ENCODE measurements around the gene ETFB.
A peak's percentile ranks its signal among the peaks of the same experiment; 100 is the strongest.
"Not testable (repeated sequence)": the region's sequence is repeated elsewhere in the genome, so short reads cannot be mapped to it uniquely, and the experiment has no call there.

Gene ETFB

GRCh38 chr19:51365965-51366388 lies at the start of gene ETFB:
Gene ETFB, minus strand, starts transcription at chr19:51366388. Its CDS starts 62 bp downstream, at chr19:51366326.
- DNase-seq (ENCODE audit: low read depth) = no peak

DNA sequence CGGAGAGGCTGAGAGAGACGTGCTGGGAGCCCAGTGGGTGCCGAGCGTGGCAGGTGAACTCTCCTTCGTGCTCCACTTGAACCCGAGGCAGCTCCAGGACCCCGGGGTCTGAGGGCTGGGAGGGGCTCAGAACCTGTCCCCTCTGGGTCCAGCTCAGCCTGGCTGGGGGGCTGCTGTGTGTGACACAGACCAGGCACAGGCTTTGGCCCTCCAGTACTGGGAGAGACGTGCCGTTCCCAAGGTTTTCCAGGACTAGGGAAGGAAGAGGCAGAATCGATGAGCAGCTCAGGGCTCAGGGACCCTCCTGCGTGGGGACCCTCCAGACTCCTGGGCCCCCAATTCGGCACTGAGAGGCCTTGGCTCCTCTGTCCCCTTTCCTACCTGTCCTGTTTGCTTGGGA lies 49.0 kb upstream of the ETFB start:
- no peak for DNase-seq (ENCODE audit: low read depth)

GRCh38 chr19:51410950-51411748 lies 45.0 kb upstream of the ETFB start:
- no peak for DNase-seq (ENCODE audit: low read depth)

DNA sequence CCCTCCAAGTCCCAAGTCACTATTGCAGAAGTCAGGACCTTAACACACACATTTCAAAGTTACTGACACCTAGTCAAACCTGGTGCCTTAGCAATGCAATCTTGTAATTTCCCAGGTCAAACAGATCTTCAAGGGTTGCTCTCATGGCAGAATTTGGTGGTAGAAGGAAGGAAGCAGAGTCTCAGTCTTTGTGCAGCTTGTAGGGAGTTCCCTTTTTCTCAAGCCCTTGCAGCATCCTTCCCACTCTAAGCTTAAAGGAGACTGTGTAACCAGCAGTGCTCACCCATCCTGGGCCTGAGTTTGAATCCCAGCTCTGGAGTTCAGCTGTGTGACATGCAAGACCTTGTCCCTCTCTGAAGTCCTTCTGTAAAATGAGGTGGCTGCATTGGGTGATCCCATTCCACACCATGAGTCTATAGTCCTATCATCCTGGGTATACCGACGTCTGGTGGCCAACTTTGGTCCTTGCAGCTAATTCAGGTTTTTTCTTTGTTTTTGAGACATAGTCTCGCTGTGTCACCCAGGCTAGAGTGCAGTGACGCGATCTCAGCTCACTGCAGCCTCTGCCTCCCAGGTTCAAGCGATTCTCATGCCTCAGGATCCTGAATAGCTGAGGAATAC lies 41.4 kb upstream of the ETFB start:
- no peak for DNase-seq (ENCODE audit: low read depth)

DNA sequence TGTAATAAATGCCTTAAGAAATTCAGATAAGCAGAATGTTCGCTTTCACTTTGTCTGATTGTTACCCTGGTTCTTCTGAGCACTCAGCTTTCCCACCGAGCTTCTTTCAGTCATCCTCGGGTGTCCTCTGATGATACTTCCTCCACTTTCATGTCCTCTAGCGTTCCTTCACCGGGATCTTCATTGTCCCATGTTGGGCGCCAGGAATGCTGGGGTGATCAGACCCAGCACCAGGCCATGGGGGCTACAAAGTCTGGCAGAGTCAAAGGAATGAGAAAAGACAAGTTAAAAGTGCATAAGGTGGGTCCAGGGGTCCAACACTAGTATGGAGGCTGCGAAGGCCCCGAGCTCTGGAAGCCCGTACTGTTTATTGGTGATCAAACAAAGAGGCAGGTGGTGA lies 35.9 kb upstream of the ETFB start:
- no peak for DNase-seq (ENCODE audit: low read depth)

DNA sequence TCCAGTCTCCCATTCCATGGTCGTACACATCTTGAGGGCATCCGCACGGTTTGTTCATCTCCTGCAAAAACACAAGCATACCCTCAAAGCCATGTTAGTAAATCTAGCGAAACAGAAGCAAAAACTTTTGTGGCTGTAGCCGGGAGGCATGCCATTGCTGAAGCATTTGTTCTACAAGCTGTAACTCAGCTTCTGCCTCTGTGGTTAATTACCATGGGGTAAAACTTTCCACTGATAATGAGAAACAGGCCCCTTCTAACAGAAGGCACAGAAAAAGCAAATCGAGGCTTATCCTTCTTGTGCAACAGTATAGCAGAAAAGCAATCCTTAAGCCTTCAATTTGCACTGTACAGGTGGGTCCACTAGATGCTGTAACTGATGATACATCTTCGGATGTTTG lies 33.7 kb upstream of the ETFB start:
- not testable (repeated sequence) for DNase-seq (ENCODE audit: low read depth)

GRCh38 chr19:51399231-51399630 lies 33.0 kb upstream of the ETFB start:
- DNase-seq (ENCODE audit: low read depth) = no peak

DNA sequence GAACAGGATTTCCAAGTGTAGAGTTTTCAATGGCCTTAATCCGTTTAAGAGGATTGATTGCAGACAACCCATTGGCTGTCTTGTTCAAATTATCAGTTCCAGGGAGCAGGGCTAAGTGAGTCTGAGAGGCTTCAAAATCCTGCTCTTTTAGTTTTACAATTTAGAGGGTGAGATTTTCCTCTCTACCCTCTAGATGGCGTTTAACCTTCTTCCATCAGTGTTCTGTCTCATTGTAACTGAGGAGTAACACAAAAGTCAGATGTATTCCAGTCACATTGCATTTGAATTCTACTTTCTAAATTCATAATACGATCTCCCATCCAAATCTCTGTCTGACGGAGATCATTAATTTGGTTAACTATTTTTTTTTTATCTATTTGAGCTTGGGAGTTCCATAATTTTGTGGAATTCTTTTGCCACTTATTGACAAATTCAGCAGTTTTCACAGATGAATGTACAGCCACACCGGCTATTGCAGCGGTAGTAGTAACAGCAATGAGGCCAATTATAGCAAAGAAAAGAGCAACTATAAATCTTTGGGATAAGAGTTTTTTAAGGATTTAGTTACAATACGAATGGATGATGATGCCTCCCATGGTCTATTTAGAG lies 32.0 kb upstream of the ETFB start:
- DNase-seq (ENCODE audit: low read depth) = no peak

GRCh38 chr19:51397453-51397852 lies 31.3 kb upstream of the ETFB start:
- not testable (repeated sequence) for DNase-seq (ENCODE audit: low read depth)

GRCh38 chr19:51396175-51396574 lies 30.0 kb upstream of the ETFB start:
- DNase-seq (ENCODE audit: low read depth) = no peak

DNA sequence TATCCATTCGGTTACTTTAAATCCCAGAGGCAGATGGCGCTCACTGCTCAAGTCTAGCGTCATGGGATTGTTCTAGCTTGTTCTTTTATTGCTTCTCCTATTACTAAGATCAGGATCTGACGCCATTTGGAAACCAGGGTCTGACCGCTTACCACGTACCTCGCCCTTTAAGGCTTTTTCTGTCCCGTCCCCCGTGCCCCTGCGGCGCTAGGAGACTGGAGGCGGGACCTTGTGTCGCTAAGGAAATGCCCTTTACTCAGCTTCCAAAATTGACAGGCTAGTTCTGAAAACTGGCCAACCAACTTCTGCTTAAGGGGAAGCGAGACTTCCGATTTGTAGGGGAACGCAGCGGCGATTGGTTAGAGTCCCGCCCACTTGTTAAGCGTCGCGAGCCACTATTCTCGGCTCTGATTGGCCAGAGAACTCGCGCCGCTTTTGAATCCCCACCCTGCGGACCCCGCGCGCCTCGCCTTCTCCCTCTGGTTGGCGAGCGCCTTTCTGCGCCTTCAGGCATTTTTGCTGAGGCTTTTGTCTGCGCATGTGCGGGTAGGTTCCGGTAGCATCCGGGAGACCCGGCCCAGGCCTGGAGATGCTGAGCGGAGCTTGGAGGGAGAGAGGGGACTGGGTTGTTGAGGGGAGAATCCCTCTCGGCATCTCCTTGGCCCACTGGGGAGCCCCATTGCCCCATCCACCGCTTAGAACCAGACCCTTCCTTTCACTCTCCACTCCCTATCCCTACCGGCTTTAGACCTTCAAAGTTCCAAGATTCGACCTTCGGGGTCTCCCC lies 28.1 kb upstream of the ETFB start:
- DNase-seq (ENCODE audit: low read depth) = peak; percentile 74

DNA sequence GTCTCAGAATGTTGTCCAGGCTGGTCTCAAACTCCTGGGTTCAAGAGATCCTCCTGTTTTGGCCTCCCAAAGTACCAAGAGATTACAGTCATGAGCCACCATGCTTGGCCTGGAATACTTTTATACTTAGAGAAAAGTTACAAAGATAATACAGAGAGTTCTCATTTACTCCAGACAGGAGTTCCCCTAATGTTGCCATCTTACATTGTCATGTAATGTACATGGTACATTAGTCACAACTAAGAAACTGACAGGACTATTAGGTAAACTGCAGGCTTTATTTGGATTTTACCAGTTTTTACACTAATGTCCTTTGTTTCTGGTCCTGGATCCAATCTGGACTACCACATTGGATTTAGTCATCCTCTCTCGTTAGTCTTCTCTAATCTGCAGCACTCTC lies 26.5 kb upstream of the ETFB start:
- no peak for DNase-seq (ENCODE audit: low read depth)

DNA sequence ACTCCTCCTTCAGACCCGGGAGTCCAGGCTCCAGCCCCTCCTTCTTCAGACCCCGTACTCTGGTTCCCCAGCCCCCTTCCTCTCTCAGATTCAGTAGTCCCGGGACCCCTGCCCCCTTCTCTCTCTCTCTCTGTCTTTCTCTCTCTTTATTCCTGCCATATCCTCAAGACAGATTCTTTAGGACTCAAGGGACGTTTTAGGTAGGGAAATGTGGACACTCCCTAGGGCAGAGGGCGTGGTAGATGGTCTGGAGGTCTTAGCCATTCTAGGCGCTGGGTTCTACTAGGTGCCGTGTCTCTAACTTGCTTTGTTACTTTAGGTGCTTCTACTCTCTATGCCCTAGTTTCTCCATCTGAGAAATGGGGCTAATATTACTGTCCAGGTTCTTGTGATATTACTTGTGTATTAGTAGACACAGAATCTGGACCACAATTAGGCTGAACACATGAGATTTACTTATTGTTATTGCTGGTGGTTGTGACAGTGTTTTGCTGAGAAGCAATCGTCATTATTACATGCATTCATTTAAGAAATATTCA lies 25.0 kb upstream of the ETFB start:
- DNase-seq (ENCODE audit: low read depth) = no peak

GRCh38 chr19:51389143-51389542 lies 23.0 kb upstream of the ETFB start:
- DNase-seq (ENCODE audit: low read depth) = no peak

- no peak for DNase-seq (ENCODE audit: low read depth)
These were observed 21.8 kb upstream of the ETFB start, which contains the start of gene LIM2 for GRCh38 chr19:51387924-51388389. Gene LIM2, minus strand, starts transcription at chr19:51387974. Its CDS starts 531 bp downstream, at chr19:51387443.

GRCh38 chr19:51386882-51387520 lies 20.8 kb upstream of the ETFB start:
- DNase-seq (ENCODE audit: low read depth) = no peak

GRCh38 chr19:51382004-51382403 lies 15.8 kb upstream of the ETFB start:
- DNase-seq (ENCODE audit: low read depth) = no peak

DNA sequence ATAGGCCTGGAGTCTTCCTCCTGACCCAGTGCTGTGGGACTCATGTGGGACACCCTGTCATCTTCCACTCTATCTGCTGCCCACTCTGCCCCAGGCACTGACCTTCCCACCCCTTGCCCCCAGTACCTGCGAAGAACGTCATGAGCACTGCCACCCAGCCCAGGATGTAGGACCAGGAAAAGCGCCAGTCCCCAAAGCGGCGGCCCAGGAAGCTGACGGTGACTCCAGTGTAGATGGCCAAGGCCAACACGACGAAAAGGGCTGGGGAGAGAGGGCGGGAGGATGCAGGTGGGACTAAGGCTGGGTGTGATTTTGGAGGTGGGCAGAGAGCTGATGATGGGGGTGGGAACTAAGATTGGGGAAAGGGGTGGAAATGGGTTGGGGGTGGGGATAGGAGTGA lies 14.2 kb upstream of the ETFB start:
- DNase-seq (ENCODE audit: low read depth) = no peak

- no peak for DNase-seq (ENCODE audit: low read depth)
These were observed 11.2 kb upstream of the ETFB start for GRCh38 chr19:51377422-51377821.

DNA sequence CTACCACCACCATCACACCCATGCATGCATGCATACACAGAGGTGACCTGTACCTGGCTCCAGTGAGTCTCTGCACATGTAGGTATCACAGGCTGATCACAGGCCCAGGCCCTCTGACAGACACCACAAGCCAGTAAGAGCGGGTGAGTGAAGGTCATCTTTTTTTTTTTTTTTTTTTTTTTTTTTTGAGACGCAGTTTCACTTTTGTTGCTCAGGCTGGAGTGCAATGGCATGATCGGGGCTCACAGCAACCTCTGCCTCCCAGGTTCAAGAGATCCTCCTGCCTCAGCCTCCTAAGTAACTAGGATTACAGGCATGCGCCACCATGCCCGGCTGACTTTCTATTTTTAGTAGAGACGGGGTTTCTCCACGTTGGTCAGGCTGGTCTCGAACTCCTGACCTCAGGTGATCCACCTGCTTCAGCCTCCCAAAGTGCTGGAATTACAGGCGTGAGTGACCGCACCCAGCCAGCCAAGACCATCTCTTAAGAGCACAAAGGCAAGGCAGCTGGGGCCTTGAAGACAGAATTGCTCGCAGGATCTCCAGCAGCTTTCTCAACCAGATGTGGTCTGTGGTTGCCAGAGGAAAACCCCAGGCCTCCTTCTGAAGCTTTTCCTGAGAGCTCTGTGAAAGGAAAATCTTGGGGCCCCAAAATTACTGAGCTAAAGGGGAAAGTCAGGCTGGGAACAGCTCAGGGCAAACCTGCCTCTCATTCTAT lies 9.5 kb upstream of the ETFB start:
- no peak for DNase-seq (ENCODE audit: low read depth)

Measured in stimulated activated CD8-positive, alpha-beta memory T cell treated with anti-CD3 and anti-CD28 coated beads, Interleukin-12 subunit alpha, Interleukin-12 subunit beta, amount 100 ng/mL, for 4 hours (primary cell).